RWPE1 (cell line): Measurements from ENCODE around the gene PLXND1.

ENCODE experiments used
- CTCF ChIA-PET: fragments of 350-600 bp; sonication (Branson Sonifier 250); formaldehyde crosslinking; extraction: SDS; loops from one replicate; lab custom pipeline; 2021; lab: Yijun Ruan, JAX
- POLR2A ChIA-PET: fragments of 400-600 bp; formaldehyde crosslinking; extraction: SDS; loops from one replicate; lab custom pipeline; 2020; ENCODE audit warnings: antibody characterized with exemption; ENCODE audit not compliant: low non-redundant PET; lab: Yijun Ruan, JAX
- DNase-seq: peaks from one replicate; pipeline ENCODE4 v3.0.0; 2012; ENCODE audit warnings: low spot score
- H3K27ac ChIP-seq: fragments of 450-650 bp; 2 replicates; pipeline ENCODE4 v1.5.1; 2017
- TF ChIP-seq, protein P1 (sequence below): fragments of 450-650 bp; conservative IDR thresholded peaks from 2 replicates; pipeline ENCODE4 v1.5.1; 2017; ENCODE audit warnings: low read depth, mild to moderate bottlenecking

PLXND1 gene

GRCh38 chr3:129513705-129514104 is 92.8 kb downstream of the PLXND1 start:
- CTCF ChIA-PET: interaction anchor here (0.6 kb wide), 1 partner anchor 118 kb away, joined by 3 read pairs; no protein-coding TSS in a partner anchor
- DNase-seq: no peak
- no peak overlapping the region for H3K27ac ChIP-seq
- POLR2A ChIA-PET: no interaction called here
- TF ChIP-seq, protein P1, sequence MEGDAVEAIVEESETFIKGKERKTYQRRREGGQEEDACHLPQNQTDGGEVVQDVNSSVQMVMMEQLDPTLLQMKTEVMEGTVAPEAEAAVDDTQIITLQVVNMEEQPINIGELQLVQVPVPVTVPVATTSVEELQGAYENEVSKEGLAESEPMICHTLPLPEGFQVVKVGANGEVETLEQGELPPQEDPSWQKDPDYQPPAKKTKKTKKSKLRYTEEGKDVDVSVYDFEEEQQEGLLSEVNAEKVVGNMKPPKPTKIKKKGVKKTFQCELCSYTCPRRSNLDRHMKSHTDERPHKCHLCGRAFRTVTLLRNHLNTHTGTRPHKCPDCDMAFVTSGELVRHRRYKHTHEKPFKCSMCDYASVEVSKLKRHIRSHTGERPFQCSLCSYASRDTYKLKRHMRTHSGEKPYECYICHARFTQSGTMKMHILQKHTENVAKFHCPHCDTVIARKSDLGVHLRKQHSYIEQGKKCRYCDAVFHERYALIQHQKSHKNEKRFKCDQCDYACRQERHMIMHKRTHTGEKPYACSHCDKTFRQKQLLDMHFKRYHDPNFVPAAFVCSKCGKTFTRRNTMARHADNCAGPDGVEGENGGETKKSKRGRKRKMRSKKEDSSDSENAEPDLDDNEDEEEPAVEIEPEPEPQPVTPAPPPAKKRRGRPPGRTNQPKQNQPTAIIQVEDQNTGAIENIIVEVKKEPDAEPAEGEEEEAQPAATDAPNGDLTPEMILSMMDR: no peak

DNA sequence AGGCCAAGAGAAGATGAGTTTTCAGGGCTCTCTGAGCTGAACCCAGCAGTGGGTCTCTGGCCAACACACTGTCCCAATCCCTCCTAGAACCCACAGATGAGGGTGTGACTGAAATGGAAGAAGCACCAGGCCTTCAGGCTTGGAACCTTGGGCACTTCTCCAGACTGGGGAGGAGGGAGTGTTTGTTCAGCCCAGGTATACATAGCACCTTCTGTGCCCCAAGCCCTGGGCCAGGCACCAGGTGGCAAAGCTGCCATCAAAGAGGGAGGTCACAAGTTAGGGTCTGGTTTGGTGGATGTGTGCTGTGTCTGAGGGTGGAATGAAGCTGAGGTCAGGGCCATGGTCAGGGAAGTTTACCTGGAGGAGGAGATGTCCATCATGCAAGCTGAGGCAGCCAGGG is 93.9 kb downstream of the PLXND1 start:
- TF ChIP-seq, protein P1: no peak
- ChIA-PET POLR2A (no interaction called here), CTCF (interaction anchor here (0.7 kb wide), 1 partner anchor 486 kb away, joined by 5 read pairs; no protein-coding TSS in a partner anchor)
- H3K27ac ChIP-seq: no peak overlapping the region
- DNase-seq: no peak

GRCh38 chr3:129507181-129507831 is 99.2 kb downstream of the PLXND1 start:
- TF ChIP-seq, protein P1: no peak
- ChIA-PET POLR2A (no interaction called here), CTCF (no interaction called here)
- no peak for DNase-seq
- H3K27ac ChIP-seq: no peak overlapping the region

GRCh38 chr3:129506231-129506742 is 100.2 kb downstream of the PLXND1 start:
- ChIA-PET CTCF (no interaction called here), POLR2A (no interaction called here)
- no peak overlapping the region for H3K27ac ChIP-seq
- TF ChIP-seq, protein P1: no peak
- DNase-seq: no peak

GRCh38 chr3:129505341-129505740 is 101.1 kb downstream of the PLXND1 start:
- no peak overlapping the region for H3K27ac ChIP-seq
- POLR2A ChIA-PET: no interaction called here
- TF ChIP-seq, protein P1: no peak
- no peak for DNase-seq
- CTCF ChIA-PET: no interaction called here
